Limb (tissue), 2 donors: ENCODE measurements around the gene SRMS.

ENCODE experiments used
- DNase-seq, 2 donors: peaks; one replicate each; pipeline ENCODE4 v3.0.0-alpha.2; 2016; ENCODE audit errors: extremely low spot score in 2 of 2

SRMS gene

GRCh38 chr20:63547725-63548480 is at the start of gene SRMS:
TSS of gene SRMS (minus strand) at chr20:63547749. CDS start at chr20:63547463, 286 bp downstream.
- no peak for DNase-seq

GRCh38 chr20:63596423-63596822 is 48.9 kb upstream of the SRMS start:
- DNase-seq, result no peak

- no peak for DNase-seq
Measured at GRCh38 chr20:63595416-63596127, 48.0 kb upstream of the SRMS start.

GRCh38 chr20:63594043-63594561 is 46.6 kb upstream of the SRMS start:
- no peak for DNase-seq

GRCh38 chr20:63592661-63593060 is 45.1 kb upstream of the SRMS start:
- DNase-seq, result no peak

- no peak for DNase-seq
Measured at GRCh38 chr20:63591786-63592355, 44.3 kb upstream of the SRMS start.

- no peak for DNase-seq
Measured at GRCh38 chr20:63591147-63591533, 43.6 kb upstream of the SRMS start.

GRCh38 chr20:63590218-63591146 is 42.9 kb upstream of the SRMS start:
- no peak for DNase-seq

GRCh38 chr20:63589261-63590217 is 42.0 kb upstream of the SRMS start:
- no peak for DNase-seq

- no peak for DNase-seq
Measured at GRCh38 chr20:63588641-63589041, 41.1 kb upstream of the SRMS start.

GRCh38 chr20:63587776-63588591 is 40.4 kb upstream of the SRMS start:
- no peak for DNase-seq

GRCh38 chr20:63587256-63587655 is 39.7 kb upstream of the SRMS start:
- no peak for DNase-seq

GRCh38 chr20:63586797-63587196 is 39.2 kb upstream of the SRMS start:
- DNase-seq, result no peak

GRCh38 chr20:63585616-63586565 is 38.3 kb upstream of the SRMS start:
- no peak for DNase-seq

- no peak for DNase-seq
Measured at GRCh38 chr20:63582382-63583063, 35.0 kb upstream of the SRMS start.

GRCh38 chr20:63580796-63581461 is 33.4 kb upstream of the SRMS start:
- no peak for DNase-seq
